DND-41 (cell line): ENCODE data around the gene PITX1.
"Not testable (repeated sequence)": the region's sequence is repeated elsewhere in the genome, so short reads cannot be mapped to it uniquely, and the experiment has no call there.

Experiments used
- CTCF ChIP-seq: IDR thresholded peaks from 2 replicates; pipeline ENCODE4 v1.5.1; 2012; ENCODE audit warnings: borderline replicate concordance, low read length, moderate library complexity, mild to moderate bottlenecking; ENCODE audit not compliant: poor library complexity, severe bottlenecking; ENCODE audit errors: extremely low read depth
- EZH2 ChIP-seq: IDR thresholded peaks from 3 replicates; pipeline ENCODE4 v1.6.1; 2012; ENCODE audit warnings: borderline replicate concordance, low read depth, mild to moderate bottlenecking, moderate library complexity, low read length, inconsistent platforms; ENCODE audit not compliant: severe bottlenecking

- not testable (repeated sequence) for TF ChIP-seq CTCF, EZH2
These were observed 49.3 kb upstream of the PITX1 start for GRCh38 chr5:135083334-135083733.
